HG02884 (cell line): ENCODE data around the gene HID1.
"Not testable (repeated sequence)": the region's sequence is repeated elsewhere in the genome, so short reads cannot be mapped to it uniquely, and the experiment has no call there.

ENCODE experiments used
- ATAC-seq: cut with Tn5 transposase; IDR thresholded peaks from one replicate; pipeline ENCODE4 v1.9.1; 2021; ENCODE audit warnings: mild to moderate bottlenecking, moderate library complexity; ENCODE audit not compliant: unreplicated experiment

Gene HID1

GRCh38 chr17:74972107-74972972, at the start of gene HID1:
Gene HID1, minus strand, starts transcription at chr17:74972759. Its CDS starts 103 bp downstream, at chr17:74972656.
- no peak for ATAC-seq

- no peak for ATAC-seq
Measured at GRCh38 chr17:75020331-75021110, 48.0 kb upstream of the HID1 start.

DNA sequence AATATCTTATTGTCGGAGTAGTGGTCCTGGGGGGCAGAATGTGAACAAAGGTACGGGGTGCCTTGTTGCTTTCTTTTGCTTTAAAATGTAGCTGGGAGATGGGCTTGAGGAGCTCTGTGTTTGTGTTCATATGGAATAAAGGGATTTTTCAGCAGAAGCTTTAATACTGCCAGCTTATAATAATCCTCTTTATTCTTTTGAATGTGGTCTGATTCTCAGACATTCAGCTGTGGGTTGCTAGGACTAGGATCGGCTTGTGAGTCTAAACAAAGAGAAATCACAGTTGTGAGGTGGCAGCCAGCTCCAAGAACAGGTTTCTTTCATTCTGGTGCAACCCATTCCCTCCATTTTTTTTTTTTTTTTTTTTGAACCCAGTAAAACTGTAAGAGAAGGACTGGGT, 47.2 kb upstream of the HID1 start:
- ATAC-seq, result no peak

DNA sequence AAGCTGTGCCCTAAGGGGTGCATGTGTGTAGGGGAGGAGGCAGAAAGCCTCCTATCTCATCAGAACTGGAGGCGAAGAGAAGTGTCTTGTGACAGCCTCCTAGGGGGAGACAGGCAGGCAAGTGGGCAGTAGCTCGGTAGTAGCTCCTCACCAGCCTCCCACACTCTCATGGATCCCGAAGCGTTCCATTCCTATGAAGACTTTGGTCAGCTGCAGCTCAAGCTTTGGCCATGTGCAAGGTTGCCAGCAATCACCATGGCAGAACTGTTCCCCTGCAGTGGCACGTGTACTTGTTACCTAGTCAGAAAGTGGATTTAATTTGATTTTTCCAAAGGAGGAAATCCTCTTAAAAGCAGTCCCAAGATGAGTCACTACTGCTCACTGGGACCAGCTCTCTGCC, 46.6 kb upstream of the HID1 start:
- ATAC-seq, result no peak

GRCh38 chr17:75013092-75013559, 40.6 kb upstream of the HID1 start:
- no peak for ATAC-seq

- peak; percentile 73 for ATAC-seq
Measured at GRCh38 chr17:75012346-75013091, 40.0 kb upstream of the HID1 start, which contains the start of gene MRPL58. Gene MRPL58, plus strand, starts transcription at chr17:75012670. Its CDS starts 17 bp downstream, at chr17:75012687.

GRCh38 chr17:75012096-75012345, 39.5 kb upstream of the HID1 start:
- ATAC-seq, result no peak

GRCh38 chr17:75011401-75012095, 39.0 kb upstream of the HID1 start:
- no peak for ATAC-seq

- no peak for ATAC-seq
Measured at GRCh38 chr17:75010683-75011400, 38.3 kb upstream of the HID1 start.

- ATAC-seq, result no peak
Measured at GRCh38 chr17:75009139-75009724, 36.7 kb upstream of the HID1 start.

GRCh38 chr17:75008373-75008772, 35.8 kb upstream of the HID1 start:
- ATAC-seq, result no peak

GRCh38 chr17:75006653-75007052, 34.1 kb upstream of the HID1 start:
- ATAC-seq, result no peak

GRCh38 chr17:75006084-75006483, 33.5 kb upstream of the HID1 start:
- ATAC-seq, result not testable (repeated sequence)

DNA sequence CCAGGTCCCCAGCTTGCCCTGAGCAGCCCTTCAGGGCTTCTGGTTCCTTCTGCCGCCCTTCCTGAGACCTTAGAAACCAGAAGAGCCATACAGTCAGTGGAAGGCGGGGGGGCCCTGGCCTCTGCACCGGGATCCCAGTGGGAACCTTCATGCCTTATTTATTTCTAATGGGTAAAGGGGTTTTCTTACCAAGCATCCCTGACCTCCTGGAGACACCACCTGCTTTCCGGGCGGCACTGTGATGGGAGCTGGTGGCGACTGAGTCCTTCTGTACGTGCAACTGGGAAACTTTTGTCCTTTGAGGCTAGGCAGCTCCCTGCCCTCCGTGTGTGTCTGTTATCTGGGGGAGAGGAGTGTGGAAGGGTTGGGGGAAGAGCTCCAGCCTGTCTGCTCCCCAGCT, 32.7 kb upstream of the HID1 start:
- ATAC-seq, result no peak

DNA sequence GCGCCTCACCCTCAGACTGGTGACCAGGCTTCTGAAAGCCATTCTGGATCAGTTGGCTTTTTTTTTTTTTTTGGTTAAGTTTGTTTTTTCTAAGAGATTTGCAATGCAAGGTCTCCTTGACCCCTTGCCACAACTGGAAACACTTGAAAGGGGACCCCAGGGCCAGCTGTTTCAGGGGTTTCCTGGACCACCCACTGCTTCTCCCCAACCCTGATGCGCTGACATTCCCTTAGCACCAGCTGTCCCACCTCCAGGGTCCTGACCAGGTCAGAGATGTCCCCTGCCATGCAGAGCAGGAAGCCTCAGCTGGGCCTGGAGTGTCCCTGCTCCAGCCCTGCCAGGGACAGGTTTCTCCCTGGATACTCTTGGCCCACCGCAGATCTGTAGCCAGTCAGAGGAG, 31.8 kb upstream of the HID1 start:
- no peak for ATAC-seq

DNA sequence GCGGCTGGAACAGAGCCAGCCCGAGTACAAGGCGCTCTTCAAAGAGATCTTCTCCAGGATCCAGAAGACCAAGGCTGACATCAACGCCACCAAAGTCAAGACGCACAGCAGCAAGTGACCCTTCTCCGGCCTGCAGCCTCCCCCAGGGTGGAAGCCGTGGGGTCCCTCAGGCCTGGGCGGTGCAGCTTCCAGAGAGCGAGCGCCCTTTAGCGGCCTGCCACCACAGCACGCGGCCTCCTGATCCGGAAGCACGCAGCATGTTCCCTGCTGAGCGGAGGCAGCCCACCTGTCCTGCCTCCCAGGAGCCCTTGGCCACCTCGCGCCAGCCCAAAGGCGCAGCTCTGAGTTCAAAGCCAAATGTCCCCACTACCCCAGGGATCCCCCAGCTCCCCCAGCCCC, 31.4 kb upstream of the HID1 start:
- no peak for ATAC-seq

DNA sequence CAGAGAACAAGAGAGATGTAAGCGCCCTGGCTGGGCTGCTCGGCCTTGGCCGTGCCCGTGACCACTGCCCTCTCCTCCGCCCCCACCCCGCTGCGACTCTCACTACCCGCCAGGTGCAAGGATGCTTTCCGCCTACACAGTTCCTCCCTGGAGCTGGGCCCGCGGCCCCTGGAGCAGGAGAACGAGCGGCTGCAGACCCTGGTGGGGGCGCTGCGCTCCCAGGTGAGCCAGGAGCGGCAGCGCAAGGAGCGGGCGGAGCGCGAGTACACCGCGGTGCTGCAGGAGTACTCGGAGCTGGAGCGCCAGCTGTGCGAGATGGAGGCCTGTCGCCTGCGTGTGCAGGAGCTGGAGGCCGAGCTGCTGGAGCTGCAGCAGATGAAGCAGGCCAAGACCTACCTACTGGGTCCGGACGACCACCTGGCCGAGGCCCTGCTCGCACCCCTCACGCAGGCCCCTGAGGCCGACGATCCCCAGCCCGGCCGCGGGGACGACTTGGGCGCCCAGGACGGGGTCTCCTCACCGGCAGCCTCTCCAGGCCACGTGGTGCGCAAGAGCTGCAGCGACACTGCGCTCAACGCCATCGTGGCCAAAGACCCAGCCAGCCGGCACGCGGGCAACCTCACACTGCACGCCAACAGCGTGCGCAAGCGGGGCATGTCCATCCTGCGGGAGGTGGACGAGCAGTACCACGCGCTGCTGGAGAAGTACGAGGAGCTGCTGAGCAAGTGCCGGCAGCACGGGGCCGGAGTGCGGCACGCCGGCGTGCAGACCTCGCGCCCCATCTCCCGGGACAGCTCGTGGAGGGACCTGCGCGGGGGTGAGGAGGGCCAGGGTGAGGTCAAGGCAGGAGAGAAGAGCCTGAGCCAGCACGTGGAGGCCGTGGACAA, 30.8 kb upstream of the HID1 start:
- ATAC-seq, result no peak

GRCh38 chr17:75001915-75002843, 29.6 kb upstream of the HID1 start:
- no peak for ATAC-seq
